ENCODE data around the gene CORIN. TPM values are rescaled to one million over a fixed set of nuclear protein-coding genes. Genes with fewer than 3 reads are reported as not detected.

Gene CORIN
- total and polyA plus RNA-seq, 2 of the 4 experiments (the other 2 are of a cell fraction), result 20.3 to 24.7 TPM

DNA sequence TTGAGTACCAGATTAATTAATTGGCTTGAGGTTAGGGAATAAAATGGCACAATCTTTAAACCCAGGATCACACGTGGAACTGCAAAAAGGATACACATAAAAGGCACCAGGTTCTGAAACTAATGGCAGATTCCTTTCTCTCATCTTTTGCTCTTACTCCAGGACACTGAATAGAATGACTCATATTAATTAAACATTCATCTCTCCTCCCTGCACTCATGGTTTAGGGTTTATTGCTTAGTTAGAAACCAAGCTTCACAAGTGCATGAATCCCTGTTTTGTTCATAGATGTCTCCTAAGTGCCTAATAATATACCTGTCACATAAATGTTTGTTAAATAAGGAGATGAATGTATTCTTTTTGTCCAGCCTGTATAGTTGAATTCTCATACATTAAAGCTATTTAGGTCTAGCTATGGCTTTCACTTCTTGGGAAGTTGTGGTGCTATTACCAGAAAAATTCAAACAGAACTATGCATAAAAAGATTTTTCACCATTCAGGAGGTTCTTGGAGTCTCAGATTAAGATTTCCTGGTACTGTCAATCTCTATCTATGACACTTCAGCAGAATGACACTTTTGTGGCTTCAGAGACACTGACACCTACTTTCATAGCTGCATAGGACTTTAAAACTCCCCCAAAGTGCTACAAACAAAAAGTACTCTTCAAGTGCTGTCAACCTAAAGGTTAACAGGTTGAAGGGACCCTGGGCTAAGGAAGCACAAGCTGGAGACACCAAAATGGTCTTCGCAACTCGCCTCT lies 7.4 kb downstream of the CORIN start (continued):
- no peak for TF ChIP-seq SMC3 (IDR thresholded peaks at IDR 0.05; ENCODE audit: low read depth, low read length)

DNA sequence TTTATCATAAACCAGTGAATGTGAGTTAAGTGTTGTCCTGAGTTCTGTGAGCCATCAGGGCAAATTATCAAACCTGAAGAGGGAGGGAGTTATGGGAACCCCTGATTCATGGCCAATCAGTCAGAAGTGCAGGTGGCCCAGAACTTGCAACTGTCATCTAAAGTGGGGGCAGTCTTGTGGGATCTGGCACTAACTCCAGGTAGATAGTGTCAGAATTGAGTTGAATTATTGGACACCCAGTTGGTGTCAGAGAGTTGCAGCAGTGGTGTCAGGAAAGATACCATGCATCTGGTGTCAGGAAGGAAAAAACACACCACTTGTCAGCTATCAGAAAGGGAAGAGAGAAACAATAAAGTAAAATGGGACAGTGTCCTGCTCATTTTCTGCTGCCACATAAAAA lies 8.4 kb downstream of the CORIN start:
- no peaks in the 10 kb centered on the region for H3K9me3 ChIP-seq (ENCODE audit: control insufficient read depth, insufficient read depth, low read length)
- no peak overlapping the region for H2AK9ac ChIP-seq (replicated peaks; ENCODE audit: low read depth, low read length, poor library complexity)
- ChIA-PET CTCF (interaction anchor here (0.6 to 1.0 kb wide), 2 partner anchors 10 to 266 kb away, joined by 3 read pairs; no protein-coding TSS in a partner anchor), POLR2A (ENCODE audit: unreplicated experiment) (no interaction called here)
- no peaks in the 10 kb centered on the region for H3K79me1 ChIP-seq (ENCODE audit: low read depth in 1 of 2, low read length in 2 of 2)
- H3K36me3 ChIP-seq (ENCODE audit: control insufficient read depth, insufficient read depth, low read length), result no peaks in the 10 kb centered on the region
- no peak overlapping the region for H3K9ac ChIP-seq (ENCODE audit: low read depth, low read length)
- no peak overlapping the region for H3K18ac ChIP-seq (ENCODE audit: low read depth, low read length)
- no peaks in the 10 kb centered on the region for H3K27me3 ChIP-seq (ENCODE audit: control insufficient read depth, insufficient read depth, low read length)
- no peak overlapping the region for H2BK5ac ChIP-seq (ENCODE audit: low read depth, low read length, poor library complexity, severe bottlenecking)
- BruUV-seq (replicated peaks), result no TSS peak
- in situ Hi-C loops (cut with MboI; ENCODE audit: low sequenced_read_pairs) (no loop called here), dilution Hi-C loops (cut with HindIII; ENCODE audit: low sequenced_read_pairs, unreplicated experiment) (no loop called here), intact Hi-C loops (cut with micrococcal nuclease) (no loop called here)
- H3K4ac ChIP-seq (ENCODE audit: low read depth, low read length), result no peak overlapping the region
- H3K23ac ChIP-seq (ENCODE audit: low read depth, low read length), result no peak overlapping the region
- H2BK15ac ChIP-seq (ENCODE audit: low read depth, low read length), result no peak overlapping the region
- ATAC-seq (ENCODE audit: low read depth), result no peak
- no peak overlapping the region for H2AK5ac ChIP-seq (ENCODE audit: low read depth, low read length)
- no peak overlapping the region for H3K56ac ChIP-seq (ENCODE audit: extremely low read depth, insufficient read depth, low read length)
- H3K4me2 ChIP-seq (ENCODE audit: low read depth, low read length), result no peak overlapping the region
- no peak overlapping the region for H4K91ac ChIP-seq (ENCODE audit: insufficient read depth, low read depth, low read length)
- no peak overlapping the region for H2BK120ac ChIP-seq (ENCODE audit: low read depth, low read length)
- no peak overlapping the region for H2AFZ ChIP-seq (replicated peaks; ENCODE audit: low read length, poor library complexity)
- H4K20me1 ChIP-seq (ENCODE audit: insufficient read depth, low read length), result no peaks in the 10 kb centered on the region
- no peak overlapping the region for H2BK20ac ChIP-seq (ENCODE audit: low read depth, low read length)
- H3K9me1 ChIP-seq (ENCODE audit: insufficient read depth, low read length), result no peaks in the 10 kb centered on the region
- H3K14ac ChIP-seq (replicated peaks; ENCODE audit: low read depth, low read length), result no peak overlapping the region
- no peak for DNase-seq
- no peak overlapping the region for H4K8ac ChIP-seq (ENCODE audit: low read depth in 2 of 2, low read length in 2 of 2)
- no peak overlapping the region for H4K5ac ChIP-seq (ENCODE audit: low read depth, low read length)
- no peak overlapping the region for H3K27ac ChIP-seq (ENCODE audit: insufficient read depth, low read length)
- H3K4me1 ChIP-seq (ENCODE audit: control insufficient read depth, insufficient read depth, low read length), result no peaks in the 10 kb centered on the region
- H3K4me3 ChIP-seq (ENCODE audit: insufficient read depth, low read depth, low read length), result no peak overlapping the region
- TF ChIP-seq POLR2A (IDR thresholded peaks at IDR 0.05; ENCODE audit: low read depth, low read length) (no peak), MAZ (IDR thresholded peaks at IDR 0.05; ENCODE audit: borderline replicate concordance, low read depth, low read length) (no peak), RCOR1 (IDR thresholded peaks at IDR 0.05; ENCODE audit: insufficient replicate concordance, low read length) (no peak), RFX5 (IDR thresholded peaks at IDR 0.05; ENCODE audit: low read depth, low read length) (no peak), SMC3 (IDR thresholded peaks at IDR 0.05; ENCODE audit: low read depth, low read length) (no peak), MXI1 (IDR thresholded peaks at IDR 0.05; ENCODE audit: borderline replicate concordance, low read depth, low read length) (no peak), RAD21 (IDR thresholded peaks at IDR 0.05; ENCODE audit: low read length) (no peak), FOS (IDR thresholded peaks at IDR 0.05; ENCODE audit: low read depth, low read length) (no peak), CEBPB (IDR thresholded peaks at IDR 0.05; ENCODE audit: low read depth, low read length) (no peak), MAFK (IDR thresholded peaks at IDR 0.05; ENCODE audit: low read depth, low read length) (no peak), BHLHE40 (IDR thresholded peaks at IDR 0.05; ENCODE audit: low read depth, low read length) (no peak)
- TF ChIP-seq, protein P1, sequence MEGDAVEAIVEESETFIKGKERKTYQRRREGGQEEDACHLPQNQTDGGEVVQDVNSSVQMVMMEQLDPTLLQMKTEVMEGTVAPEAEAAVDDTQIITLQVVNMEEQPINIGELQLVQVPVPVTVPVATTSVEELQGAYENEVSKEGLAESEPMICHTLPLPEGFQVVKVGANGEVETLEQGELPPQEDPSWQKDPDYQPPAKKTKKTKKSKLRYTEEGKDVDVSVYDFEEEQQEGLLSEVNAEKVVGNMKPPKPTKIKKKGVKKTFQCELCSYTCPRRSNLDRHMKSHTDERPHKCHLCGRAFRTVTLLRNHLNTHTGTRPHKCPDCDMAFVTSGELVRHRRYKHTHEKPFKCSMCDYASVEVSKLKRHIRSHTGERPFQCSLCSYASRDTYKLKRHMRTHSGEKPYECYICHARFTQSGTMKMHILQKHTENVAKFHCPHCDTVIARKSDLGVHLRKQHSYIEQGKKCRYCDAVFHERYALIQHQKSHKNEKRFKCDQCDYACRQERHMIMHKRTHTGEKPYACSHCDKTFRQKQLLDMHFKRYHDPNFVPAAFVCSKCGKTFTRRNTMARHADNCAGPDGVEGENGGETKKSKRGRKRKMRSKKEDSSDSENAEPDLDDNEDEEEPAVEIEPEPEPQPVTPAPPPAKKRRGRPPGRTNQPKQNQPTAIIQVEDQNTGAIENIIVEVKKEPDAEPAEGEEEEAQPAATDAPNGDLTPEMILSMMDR (conservative IDR thresholded peaks at IDR 0.05; ENCODE audit: low read depth, low read length), result no peak
- TF ChIP-seq, protein P2, sequence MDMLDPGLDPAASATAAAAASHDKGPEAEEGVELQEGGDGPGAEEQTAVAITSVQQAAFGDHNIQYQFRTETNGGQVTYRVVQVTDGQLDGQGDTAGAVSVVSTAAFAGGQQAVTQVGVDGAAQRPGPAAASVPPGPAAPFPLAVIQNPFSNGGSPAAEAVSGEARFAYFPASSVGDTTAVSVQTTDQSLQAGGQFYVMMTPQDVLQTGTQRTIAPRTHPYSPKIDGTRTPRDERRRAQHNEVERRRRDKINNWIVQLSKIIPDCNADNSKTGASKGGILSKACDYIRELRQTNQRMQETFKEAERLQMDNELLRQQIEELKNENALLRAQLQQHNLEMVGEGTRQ (IDR thresholded peaks at IDR 0.05; ENCODE audit: low read depth, low read length), result no peak
- TF ChIP-seq, protein P3, sequence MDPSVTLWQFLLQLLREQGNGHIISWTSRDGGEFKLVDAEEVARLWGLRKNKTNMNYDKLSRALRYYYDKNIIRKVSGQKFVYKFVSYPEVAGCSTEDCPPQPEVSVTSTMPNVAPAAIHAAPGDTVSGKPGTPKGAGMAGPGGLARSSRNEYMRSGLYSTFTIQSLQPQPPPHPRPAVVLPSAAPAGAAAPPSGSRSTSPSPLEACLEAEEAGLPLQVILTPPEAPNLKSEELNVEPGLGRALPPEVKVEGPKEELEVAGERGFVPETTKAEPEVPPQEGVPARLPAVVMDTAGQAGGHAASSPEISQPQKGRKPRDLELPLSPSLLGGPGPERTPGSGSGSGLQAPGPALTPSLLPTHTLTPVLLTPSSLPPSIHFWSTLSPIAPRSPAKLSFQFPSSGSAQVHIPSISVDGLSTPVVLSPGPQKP (IDR thresholded peaks at IDR 0.05; ENCODE audit: borderline replicate concordance, low read depth, low read length), result no peak
